GM15510 (cell line): ENCODE measurements around the gene ALG3.
A peak's percentile ranks its signal among the peaks of the same experiment; 100 is the strongest.

Experiments used
- POLR2A ChIP-seq: IDR thresholded peaks from 3 replicates; pipeline ENCODE4 v1.6.1; 2011; ENCODE audit warnings: borderline replicate concordance; ENCODE audit not compliant: insufficient read length; ENCODE audit errors: extremely low read depth

The ALG3 gene

GRCh38 chr3:184262764-184263179 lies 14.0 kb upstream of the ALG3 start:
- TF ChIP-seq POLR2A = no peak

DNA sequence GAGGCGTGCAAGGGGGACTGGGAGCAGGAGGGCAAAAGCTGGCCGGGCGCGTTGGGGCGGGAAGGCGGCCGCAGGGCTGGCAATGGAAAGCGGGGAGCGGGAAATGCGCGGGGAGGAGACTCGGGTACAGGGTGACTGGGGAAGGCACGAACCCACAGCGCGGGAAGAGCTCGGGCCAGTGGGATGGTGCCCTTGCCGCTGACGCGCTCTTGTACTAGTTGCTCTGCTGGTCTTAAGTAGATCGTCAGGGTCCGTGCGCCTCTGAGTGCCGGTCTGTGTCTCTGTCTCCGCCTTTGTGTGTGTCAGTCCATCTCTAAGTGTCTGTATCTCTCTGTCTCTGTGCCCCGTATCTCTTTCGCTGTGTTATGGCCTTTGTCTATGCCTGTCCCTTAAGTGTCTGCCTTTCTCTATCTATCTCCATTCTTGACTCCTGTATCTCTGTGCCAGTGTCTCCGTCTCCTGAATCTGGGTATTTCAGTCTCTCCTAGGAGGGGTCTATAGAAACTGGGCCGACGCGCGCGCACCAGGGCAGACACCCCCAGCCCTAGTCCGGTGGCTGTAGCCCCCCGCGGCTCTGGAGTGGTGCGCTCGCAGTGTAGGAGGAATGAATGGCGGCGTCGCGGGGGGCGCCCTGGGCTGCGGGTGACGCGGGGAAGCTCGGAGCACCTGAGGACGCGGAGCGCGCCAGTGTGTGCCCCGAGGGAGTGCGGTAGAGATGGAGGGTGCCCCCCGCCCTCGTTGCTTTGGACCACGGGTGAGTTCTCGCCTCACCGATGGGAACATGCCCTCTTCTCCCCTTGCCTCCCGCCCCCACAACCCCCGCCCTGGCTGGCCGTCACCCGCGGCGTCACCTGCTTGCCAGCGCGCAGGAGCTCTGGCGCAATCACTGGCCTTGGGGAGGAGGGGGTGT lies 13.3 kb upstream of the ALG3 start:
- TF ChIP-seq POLR2A = no peak

- TF ChIP-seq POLR2A = no peak
Observed at GRCh38 chr3:184261270-184261853, 12.6 kb upstream of the ALG3 start, which contains the start of gene CAMK2N2. Gene CAMK2N2, minus strand, starts transcription at chr3:184261553. Its CDS starts 268 bp downstream, at chr3:184261285.

DNA sequence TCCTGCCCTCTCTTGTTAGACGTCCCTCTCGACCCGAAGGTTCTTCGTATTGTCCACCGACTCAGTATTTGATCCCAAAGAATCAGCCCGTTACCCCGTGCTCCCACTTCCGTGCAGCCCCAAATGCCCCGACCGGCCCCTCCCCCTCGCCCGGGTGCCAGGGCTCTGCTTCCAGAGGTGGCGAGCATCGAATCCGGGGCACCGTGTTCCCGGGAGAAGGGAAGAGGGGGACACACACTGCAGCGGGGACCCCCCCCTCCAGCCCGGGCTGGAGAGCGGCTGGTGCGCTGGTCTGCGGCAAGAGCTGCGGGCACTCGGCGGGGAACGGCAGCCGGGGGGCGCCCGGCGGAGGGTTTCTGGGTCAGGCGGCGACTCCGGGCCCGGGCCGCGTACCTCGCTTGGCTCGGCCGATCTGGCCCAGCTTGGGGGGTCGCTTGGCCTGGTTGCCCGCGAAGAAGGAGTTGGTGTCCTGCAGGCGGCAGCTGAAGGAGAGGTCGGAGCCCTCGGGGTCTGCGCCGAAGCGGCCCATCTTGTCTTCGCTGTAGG lies 12.0 kb upstream of the ALG3 start:
- TF ChIP-seq POLR2A = no peak

DNA sequence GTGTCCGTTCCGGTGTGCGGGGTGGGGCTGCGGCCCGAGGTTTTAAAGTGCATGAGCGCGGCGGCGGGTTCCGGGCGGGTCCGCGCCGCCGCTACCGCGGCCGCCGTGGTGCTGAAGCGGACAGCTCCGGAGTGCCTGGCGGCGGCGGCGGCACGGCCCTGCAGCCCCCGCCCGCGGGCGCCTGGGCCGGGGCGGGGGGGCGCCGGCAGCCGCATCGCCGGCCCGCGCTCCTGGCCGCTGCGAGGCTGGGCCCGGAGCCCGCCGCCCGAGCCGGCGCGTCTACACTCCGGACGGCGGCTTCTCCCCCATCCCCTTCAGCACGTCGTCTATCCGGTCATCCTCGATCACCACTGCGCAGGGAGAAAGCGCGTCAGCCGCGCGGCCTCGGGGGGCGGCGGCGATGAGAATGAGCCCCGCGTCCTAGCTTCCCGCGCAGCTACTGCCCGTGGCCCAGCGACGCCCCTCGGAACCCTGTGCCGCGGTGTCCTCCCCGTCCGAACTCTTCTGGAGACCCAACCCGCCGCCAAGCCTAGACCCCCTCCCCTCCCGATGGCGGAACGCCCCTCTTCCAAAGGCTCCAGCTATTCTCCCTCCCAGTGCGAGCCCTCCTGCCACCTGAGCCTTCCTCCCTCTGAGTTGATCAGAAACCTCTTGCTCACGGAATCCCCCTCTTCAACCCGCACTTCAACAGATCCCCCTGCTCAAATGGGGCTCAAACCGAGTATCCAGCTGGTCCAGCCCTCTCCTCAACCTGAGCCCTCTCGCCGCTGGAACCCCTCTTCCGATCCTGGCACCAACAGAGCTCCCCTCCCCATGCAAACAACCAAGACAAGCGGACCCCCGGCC lies 11.3 kb upstream of the ALG3 start:
- no peak for TF ChIP-seq POLR2A

GRCh38 chr3:184259396-184259877 lies 10.7 kb upstream of the ALG3 start:
- no peak for TF ChIP-seq POLR2A

DNA sequence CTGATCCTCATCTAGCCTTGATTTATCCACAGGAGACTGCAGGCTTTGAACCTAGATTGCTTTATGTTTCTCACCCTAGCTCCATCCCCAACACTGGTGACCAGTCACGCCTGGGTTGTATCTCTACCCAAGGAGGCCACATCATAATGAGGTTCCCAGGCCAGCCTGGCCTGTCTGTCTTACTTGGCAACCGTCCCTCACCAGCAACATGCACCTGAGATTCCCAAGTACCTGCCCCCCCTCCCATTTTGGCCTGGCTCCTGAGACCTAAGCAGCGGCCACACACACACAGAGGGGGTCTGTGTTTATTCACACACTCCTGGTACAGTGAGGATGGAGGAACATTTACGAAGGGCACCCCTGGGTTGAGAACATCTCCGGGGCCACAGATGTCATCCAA lies 10.2 kb upstream of the ALG3 start:
- no peak for TF ChIP-seq POLR2A

GRCh38 chr3:184257083-184257915 lies 8.5 kb upstream of the ALG3 start:
- TF ChIP-seq POLR2A = no peak

DNA sequence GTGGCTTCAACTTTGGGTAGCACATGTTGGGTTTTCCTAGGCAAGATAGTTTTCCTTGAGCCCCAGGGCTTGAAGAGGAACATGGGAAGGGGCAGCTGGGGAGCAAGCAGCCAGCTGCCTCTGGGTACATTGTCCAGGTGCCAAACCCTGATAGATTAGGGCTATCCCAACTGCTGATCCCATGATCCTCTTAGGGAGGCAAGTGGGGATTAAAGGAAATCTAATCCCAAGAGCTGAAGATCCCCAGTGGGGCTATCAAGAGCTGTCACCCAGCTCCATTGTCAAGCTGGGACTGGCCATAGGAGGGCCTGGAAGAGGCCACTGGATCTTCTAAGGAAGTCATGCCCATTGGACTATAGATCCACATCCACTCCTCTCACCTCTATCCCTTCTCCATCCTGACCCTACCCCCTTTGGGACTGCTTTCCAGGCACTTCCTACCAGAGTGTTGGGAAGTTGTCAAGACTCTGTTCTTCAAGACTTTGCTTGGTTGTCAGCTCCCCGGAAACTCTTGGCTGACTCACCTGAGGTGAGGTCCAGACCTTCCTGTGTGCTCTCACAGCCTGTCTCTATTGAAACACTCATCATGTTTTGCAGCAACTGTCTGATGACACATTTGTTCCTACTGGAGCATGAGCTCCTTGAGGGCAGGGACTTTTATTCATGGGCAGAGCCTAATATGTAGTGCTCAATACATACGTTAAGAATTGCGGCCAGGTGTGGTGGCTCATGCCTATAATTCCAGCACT lies 6.7 kb upstream of the ALG3 start:
- no peak for TF ChIP-seq POLR2A

- no peak for TF ChIP-seq POLR2A
Observed at GRCh38 chr3:184250167-184250828, 1.5 kb upstream of the ALG3 start.

DNA sequence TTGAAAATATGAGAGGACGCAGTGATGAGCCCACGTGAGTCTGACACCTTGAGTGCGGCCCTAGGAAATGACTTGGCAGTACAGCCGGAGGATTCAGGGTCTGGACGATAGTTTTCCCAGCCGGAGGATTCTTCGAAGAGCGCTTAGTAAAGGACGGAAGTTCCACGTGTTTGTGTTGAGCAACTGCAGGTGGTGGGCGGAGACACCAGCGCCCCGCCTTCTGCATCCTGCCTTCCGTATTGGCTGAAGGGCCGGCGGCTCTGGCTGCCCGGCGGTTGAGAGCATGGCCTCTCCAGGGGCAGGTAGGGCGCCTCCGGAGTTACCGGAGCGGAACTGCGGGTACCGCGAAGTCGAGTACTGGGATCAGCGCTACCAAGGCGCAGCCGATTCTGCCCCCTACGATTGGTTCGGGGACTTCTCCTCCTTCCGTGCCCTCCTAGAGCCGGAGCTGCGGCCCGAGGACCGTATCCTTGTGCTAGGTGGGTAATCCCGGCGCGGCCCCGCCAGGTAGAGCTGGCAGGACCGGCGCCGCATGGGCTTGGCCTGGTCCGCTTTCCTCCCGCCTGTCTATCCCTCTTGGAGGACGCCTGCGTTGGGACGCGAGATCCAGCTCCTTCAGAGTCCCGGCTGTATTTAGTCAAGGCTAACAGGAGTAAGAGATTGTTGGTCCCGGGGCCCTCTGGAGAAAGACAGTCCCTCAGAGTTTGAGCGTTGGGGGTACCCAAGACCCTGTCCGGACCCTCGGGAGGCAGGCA lies 827 bp upstream of the ALG3 start, which contains the start of gene EEF1AKMT4:
EEF1AKMT4 (plus strand) TSS at position 261 of the 755 bp plus-strand sequence; CDS start at position 284, 23 bp downstream.
- peak; percentile 62 for TF ChIP-seq POLR2A

DNA sequence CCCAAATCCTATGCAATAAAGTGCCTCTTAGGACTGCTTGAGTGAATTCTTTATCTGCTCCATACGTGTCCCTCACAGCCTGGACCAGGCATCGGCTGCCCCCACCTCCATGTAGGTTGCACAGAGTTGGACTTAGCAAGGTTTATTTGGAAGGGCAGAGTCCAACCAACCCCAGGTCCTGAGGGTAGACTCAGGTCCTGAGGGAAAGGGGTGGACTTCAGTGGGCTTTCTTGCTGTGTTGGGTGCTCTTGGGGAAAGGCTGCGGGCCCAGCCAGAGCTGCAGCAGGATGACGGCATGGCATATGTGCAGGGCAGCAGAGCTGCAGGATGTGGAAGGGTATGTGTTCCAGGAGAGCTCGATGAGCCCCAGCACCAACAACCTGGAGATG lies 6.5 kb downstream of the ALG3 start:
- TF ChIP-seq POLR2A = no peak
